GM19395 (cell line): ENCODE measurements around the gene LRRC59.

Source experiments
- ATAC-seq: cut with Tn5 transposase; IDR thresholded peaks from one replicate; pipeline ENCODE4 v1.9.1; 2021; ENCODE audit warnings: mild to moderate bottlenecking, moderate library complexity; ENCODE audit not compliant: unreplicated experiment

The LRRC59 gene

DNA sequence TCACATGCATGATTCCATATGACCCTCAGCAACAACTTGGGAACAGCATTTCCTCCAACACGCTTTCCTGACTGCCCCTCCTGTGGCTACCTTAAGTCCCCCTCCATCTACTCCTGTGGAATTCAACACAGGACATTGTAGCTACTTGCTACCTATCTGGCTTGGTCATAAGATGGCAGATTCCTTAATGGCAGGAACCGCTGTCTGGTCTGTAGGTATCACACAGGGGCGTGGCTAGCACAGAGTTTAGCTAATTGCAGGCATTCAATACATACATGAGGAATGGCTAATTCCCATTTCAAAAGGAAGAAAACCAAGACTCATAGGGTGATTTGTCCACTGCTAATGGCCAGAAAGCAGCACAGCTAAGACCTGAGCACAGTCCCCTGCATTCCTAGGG, 8.6 kb downstream of the LRRC59 start:
- ATAC-seq = no peak

DNA sequence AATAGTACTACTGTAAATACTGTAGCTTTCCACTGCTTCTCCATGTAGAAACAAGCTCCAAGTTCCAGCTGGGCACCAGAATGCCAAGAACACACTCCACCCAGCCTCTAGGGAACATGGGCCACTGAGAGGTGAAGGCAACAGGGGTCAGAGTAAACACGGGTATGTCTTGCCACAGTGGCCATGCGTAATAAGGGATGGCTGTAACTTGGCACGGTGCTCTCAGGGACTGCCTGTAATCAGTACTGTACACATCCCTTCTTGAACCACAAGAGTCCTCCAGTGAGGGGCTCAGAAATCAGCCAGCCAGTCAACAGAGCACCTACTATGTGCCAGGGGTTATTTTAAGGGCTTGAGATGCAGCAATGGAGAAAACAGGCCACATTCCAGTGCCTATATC, 10.8 kb downstream of the LRRC59 start:
- ATAC-seq = no peak

DNA sequence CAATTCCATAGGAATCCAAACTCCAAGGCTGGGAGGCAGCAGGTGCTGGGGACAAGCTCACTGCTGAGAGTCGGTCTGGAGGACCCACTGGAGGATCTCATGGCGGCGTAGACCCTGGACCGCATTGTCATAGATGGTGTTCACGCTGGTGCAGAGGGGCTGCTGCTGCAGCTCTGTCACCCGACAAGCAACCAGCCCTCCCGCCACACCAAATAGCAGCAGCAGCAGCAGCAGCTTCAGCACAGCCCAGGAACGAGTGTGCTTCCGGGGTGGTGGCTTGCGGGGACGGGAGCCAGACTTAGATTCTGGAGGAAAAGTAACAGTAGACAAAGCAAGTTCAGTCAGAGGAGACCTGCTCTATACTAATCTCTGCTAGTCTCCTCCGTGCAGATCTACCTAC, 14.4 kb downstream of the LRRC59 start:
- no peak for ATAC-seq

DNA sequence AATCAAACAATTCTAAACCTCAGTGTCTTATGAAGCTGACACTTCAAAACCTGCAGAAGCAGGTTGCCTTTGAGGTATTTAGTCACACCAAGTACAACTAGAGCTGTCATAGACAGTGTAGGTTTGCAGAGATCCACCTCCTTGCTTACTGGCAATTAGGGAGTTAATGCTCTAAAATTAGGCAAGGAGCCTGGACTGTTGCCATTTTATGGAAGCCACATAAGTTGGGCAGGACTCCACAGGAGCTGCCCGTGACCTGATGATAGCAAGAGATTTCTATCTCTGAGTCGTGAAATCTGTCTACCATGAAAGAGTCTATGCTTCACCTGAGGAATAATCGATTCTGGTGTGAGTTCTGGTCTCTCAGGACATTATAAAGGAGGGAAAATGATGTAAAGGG, 15.4 kb downstream of the LRRC59 start:
- ATAC-seq = no peak

DNA sequence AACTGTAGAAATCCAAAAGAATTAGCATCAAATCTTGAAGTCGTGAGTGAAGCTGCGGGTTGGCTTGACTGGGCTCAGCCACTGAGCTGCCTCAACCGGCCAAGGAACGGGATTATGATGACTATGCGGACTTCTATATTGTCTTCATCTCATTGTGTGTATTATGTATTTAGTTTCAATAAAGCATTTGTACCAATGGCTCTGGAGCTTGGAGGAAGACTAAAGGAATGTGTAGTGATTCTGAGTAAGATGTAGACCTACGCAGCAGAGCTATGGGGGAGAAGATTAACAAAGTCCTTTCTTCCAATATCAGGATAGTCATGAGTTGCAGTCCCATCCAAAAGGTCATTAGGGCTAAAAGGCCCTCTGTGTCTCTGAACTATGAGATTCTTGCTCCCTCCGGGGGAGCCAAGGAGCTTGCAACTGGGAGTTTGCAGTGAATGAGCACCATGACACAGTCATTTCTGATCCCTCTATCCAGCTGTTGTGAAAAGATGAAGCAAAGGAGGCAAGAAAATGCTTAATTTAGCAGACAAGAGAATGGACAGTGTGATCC, 16.0 kb downstream of the LRRC59 start:
- no peak for ATAC-seq

DNA sequence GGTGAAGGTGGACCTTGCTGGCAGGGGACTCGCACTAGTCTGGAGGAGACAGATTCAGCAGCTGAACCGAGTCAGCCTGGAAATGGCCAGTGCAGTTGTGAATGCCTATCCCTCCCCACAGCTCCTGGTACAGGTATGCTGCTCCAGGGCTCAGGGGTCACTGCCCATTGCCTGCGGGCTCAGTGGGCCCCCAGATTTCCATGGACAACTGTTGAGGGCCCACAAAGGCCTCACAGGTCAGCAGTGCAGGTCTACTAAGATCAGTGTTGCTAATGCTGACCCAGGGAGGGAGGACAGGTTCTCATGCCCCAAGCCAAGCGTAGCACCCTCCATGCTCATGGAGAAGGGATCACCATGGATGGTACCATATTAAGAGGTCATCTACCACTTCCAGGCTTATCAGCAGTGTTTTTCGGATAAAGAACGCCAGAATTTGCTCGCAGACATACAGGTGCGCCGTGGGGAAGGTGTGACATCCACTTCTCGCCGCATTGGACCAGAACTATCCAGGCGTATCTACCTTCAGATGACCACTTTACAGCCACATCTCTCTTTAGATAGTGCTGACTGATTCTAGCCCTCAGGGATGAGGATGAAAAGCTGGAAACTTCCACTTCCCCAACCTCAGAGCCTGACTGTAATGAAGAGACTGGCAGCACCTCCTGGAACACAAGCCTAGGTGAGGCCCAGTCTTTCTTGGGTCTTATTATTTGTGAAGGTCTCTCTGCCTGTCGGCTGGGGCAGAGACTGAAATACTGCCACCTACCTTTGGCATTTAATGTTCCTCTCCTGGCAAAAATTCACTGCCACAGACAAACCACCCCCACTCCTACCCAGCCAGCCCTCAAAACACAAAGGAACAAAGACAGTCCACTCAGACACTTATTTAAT, 16.7 kb downstream of the LRRC59 start:
- ATAC-seq = no peak

DNA sequence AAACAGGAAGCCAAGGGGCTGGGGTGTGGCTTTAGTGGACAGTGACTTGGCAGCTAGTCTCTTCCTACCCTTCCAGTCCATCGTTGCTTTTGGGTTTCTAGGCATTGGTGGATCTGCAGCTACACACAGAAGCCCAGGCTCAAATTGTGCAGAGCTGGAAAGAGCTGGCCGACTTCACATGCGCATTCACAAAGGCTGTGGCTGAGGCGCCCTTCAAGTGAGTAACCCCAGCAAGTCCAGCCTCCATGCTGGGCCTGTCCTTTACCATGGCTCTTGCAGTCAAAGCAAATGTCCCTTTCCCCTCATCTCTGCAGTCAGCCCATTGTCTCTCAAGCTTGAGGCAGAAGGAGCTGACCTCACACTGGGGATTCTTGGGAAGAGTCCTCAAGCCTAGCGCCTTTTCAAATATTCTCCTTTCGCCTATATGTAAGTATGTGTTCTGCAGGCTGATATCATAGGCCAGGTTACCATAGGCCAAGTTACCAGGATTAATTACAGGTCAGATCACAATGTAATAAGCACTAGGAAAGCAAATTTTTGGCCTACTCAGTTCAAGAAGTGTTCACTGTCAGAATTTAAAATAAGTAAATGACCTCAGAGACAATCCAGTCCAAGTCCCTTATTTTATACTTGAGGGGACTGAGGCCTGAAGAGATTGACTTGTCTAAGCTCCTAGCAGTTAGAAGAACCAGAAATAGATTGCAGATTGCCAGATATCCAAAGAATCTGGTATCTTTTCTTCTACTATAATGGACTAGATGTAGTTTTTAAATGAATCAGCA, 17.8 kb downstream of the LRRC59 start:
- no peak for ATAC-seq

DNA sequence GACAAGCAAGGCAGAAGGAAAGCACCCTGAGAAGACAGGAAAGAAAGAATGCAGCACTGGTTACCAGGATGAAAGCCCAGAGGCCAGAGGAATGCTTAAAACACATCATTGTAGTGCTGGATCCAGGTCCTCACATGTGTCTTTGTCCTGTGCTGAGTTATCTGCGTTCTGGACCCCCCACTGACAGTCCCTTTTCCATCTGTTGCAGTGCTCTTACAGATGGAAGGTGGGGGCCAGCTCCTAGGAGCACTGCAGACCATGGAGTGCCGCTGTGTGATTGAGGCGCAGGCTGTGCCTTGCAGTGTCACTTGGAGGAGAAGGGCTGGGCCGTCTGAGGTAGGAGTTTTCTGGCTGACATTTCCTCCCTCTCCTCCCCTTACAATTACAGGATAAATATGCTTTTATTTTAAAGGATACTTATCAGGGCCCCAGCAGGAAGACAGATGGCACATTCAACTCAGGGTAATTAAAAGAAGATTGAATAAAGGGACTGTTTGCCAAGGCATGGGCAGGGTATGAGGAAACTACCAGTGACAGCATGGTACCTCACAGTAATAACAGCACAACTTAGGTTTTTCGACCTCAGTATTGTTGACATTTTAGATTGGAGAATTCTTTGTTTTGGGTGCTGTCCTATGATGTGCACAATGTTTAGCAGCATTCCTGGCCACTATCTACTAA, 21.3 kb downstream of the LRRC59 start:
- ATAC-seq = no peak

DNA sequence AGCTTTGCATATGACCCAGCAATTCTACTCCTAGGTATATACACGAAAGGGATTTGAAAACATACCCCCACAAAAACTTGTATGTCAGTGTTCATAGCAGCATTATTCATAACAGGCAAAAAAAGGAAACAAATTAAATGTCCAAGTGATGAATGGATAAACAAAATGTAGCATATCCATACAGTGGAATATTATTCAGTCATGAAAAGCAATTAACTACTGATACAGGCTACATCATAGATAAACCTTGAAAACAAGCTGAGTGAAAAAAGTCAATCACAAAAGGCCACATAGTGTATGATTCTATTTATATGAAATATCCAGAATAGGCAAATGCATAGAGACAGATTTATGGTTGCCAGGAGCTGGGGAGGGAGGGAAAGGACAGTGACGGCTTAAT, 23.6 kb downstream of the LRRC59 start:
- no peak for ATAC-seq

DNA sequence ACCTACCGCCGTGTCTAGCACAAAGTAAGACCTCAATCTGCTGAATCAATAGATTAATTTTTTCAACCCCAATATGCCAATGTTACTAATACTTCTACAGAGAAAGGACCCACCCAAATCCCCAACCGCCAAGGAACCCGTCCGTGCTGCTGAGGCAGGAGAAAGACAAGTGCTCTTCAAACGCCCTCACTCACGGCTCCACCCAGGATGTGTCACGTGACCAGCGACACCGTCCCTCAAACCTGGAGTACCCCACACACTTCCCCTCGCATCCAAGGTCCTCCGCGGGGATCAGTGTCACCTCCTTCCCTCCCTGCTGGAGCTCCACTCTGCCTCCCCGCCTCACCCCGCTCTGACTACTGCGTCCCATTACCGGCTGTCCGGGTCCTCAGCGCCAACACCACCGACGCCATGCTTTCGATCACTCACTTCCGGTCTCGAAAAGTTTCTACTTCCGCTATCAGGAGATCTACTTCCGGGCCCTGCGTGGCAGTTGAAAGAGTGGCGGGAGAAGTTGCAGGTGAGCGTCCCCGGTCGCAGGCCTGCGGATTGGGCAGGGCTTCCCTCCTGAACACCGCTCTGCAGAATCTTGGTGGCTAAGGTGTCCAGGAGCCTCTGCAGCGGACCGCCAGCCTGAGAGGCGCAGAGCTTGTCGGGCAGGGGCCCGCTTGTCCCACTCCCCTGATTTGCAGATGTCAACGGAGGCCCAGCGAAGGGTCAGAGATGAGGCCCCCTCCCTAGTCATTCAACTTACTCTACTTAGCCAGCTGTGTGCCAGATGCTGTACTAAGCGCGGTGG, 24.4 kb downstream of the LRRC59 start, which contains the start of the genes EME1 and MRPL27:
EME1 (plus strand) TSS at position 472 of the 799 bp plus-strand sequence. CDS start 1,980 bp downstream, outside the sequence.
MRPL27 (minus strand) TSS at position 427 of the 799 bp plus-strand sequence; CDS start at position 413, 14 bp downstream.
- ATAC-seq = peak; percentile 94

DNA sequence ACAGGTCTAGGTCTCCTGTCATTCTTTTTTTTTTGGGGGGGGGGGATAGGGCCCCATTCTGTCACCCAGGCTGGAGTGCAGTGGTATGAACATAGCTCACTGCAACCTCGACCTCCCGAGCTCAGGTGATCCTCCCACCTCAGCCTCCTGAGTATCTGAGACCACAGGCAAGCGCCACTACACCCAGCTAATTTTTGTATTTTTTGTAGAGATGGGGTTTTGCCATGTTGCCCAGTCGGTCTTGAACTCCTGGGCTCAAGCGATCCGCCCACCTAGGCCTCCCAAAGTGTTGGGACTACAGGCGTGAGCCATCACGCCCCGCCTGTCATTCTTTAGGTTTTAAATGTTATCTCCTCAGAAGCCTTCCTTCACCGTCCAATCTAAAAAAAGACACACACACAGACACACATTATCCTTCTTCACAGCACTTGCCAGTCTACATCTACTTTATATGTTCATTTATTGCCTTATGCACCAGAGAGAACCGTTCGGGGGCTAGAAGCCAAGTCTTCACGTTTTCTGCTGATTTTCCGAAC, 25.0 kb downstream of the LRRC59 start:
- ATAC-seq = no peak

DNA sequence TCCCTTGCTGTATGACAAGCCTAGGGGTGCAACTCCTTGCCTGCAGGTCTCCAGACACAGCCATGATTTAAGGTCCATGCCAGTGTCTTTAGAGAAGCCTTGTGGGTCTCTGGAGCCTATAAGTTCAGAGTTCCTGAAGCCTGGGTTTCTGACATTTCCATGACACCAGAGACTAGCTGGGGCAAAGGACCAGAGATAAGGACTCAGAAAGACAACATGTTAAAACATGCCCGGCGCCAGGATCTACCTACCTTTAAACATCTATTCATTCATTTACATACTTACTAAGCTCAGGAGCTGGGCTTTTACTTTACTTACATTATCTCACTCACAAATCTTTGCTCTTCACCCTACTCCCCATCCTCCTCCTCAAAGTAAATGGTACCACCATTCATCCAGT, 25.8 kb downstream of the LRRC59 start:
- ATAC-seq = no peak

DNA sequence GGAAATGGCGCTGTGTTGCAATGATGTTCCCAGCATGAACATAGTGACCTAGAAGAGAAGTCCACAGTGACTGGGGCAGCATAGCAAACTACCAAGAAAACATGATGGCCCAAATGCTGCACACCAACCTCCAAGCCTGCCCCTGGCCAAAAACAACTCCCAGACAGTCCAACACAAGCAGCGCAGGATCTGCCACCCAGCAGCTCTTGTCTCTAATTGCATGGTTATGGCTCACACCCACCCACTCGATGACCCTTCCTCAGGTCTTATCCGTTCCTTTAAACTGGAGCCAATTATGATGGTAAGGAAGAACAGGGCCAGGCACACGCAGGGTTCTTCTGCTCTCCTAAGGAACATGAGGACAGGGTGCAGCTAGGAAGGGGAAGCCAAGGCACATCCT, 27.3 kb downstream of the LRRC59 start:
- ATAC-seq = no peak

DNA sequence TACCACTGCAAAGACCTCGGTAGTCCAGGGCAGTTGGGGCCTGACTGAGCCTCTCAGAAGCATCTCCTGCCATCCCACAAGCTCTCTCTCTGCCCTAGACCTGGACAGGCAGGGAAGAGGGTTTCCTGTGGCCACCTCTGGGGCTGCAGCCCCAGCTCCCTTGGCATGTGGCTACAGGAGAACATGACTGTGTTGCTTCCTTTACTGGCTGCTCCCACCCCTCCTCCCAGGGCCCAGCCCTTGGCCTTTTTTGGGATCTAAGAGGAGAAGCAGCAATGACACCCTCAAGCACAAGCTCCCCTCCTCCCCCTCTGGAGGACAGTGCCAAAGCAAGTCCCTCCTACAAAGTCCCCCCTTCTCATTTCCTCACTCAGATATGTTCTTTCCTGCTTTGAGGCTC, 29.9 kb downstream of the LRRC59 start:
- ATAC-seq = no peak

DNA sequence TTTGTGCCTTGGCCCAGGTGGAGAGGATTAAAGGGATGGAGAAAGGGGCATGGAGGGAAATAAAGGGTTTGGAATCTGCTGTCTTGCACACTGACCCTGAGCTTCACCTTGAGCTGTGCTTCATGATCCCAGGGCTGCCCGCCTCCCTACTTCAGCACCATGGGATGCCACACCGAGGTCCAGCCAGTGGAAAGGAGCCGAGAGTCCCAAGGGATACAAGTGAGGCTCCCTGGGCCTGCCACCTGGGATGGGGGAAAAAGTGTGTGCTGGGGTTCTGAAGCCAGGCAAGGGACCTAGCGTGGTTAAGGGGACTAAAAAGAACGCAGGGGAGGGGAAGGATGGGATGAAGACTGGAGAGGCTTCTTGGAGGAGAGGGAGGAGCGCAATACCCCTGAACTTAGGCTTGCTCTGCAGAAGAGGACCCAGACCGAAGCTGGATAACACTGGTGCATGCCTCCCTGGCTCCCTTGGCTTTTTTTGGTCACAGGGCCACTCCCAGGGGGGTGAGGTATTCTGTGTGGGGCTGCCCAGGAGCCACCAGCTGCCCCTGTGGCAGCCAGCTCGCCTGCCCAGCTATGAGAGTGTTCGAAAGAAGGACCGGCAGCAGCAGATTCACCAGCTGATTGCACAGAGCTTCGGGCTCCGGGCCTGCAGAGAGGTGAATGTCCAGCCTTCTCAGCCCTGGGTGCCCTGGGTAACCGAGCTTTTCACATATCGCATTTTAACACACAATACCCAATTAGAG, 31.5 kb downstream of the LRRC59 start:
- ATAC-seq = no peak

DNA sequence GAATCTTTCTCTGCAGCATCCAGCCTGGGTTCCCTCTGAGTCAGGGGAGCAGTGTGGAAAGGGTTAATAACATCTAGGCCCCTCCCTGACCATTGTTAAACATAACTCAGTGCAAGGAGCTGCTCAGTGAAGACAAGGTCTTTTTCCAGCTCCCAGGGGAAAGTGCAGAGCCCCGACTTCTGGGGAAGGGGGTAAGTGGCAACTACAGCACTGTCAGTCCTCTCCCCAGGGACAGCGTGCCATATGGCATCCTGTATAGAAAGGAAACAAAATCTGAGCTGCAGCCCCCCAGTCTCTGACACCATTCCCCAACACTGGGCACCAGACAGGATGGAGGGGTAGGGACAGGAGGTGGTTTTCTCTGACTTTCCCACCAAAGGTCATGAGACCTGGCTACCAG, 32.2 kb downstream of the LRRC59 start:
- no peak for ATAC-seq

DNA sequence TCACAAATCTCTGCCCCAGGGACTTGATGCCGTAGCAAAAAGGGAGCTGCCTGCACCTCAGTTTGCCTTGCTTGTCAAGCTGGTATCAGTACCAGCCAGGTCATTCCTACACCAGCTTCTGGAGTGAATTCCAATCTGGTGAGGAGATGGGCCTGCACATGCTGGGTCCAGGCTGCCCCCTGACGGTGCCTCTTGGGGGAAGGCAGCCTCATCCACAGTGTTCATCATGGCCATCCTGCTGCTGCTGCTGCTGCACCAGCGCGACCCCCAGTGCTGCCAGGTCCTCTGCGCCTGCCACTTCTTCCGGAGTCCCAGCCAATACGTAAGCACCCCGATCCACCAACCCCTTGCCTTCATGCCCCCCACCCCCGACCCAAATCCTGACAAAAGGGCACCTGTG, 32.6 kb downstream of the LRRC59 start:
- no peak for ATAC-seq

DNA sequence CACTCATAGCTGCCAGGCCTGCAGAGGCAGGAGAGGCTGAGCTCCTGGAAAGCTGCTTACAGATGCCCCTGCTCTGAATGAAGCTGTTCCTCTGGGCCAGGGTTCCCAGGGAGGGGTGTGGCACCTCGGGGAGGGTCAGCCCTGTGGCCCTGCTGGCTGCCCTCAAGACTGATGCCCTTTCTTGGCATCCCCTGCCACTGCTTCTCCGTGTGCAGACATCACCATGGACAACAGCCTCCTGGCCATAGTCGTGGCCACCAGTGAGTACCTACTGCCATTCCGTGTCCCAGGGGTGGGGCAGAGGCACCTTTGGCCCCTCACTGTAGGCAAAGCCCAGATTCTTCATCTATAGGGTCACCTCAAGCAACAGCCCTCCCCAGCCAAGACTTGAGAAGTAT, 33.3 kb downstream of the LRRC59 start:
- ATAC-seq = no peak
